Thyroid gland (tissue), 4 donors: ENCODE data around the gene KCNAB1.
"Not testable (repeated sequence)": the region's sequence is repeated elsewhere in the genome, so short reads cannot be mapped to it uniquely, and the experiment has no call there.

Source experiments
- POLR2A ChIP-seq, 2 donors: fragments of 450-650 bp; IDR thresholded peaks; one replicate each; pipeline ENCODE4 v1.6.1; 2017; ENCODE audit warnings: antibody characterized with exemption in 2 of 2, mild to moderate bottlenecking in 2 of 2, moderate library complexity in 1 of 2
- TF ChIP-seq, protein P1 (sequence below), 6 experiments: fragments of 200-600 bp in 3 of 6; fragments of 450-650 bp in 3 of 6; sonication (generic) in 3 of 6; IDR thresholded peaks; one replicate each; pipeline ENCODE4 v1.5.1; 2016 to 2019; ENCODE audit warnings: antibody characterized with exemption in 6 of 6, mild to moderate bottlenecking in 2 of 6, inconsistent platforms in 1 of 6, moderate library complexity in 1 of 6

DNA sequence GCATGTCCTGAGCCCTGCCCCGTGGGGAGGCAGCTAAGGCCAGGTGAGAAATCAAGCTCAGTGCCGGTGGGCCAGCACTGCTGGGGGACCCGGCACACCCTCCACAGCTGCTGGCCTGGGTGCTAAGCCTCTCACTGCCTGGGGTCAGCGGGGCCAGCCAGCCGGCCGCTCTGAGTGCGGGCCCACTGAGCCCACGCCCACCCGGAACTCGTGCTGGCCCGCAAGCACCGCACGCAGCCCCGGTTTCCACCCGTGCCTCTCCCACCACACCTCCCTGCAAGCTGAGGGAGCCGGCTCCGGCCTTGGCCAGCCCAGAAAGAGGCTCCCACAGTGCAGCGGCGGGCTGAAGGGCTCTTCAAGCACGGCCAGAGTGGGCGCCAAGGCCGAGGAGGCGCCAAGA lies 103.7 kb downstream of the KCNAB1 start:
- TF ChIP-seq, protein P1, sequence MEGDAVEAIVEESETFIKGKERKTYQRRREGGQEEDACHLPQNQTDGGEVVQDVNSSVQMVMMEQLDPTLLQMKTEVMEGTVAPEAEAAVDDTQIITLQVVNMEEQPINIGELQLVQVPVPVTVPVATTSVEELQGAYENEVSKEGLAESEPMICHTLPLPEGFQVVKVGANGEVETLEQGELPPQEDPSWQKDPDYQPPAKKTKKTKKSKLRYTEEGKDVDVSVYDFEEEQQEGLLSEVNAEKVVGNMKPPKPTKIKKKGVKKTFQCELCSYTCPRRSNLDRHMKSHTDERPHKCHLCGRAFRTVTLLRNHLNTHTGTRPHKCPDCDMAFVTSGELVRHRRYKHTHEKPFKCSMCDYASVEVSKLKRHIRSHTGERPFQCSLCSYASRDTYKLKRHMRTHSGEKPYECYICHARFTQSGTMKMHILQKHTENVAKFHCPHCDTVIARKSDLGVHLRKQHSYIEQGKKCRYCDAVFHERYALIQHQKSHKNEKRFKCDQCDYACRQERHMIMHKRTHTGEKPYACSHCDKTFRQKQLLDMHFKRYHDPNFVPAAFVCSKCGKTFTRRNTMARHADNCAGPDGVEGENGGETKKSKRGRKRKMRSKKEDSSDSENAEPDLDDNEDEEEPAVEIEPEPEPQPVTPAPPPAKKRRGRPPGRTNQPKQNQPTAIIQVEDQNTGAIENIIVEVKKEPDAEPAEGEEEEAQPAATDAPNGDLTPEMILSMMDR (IDR thresholded peaks at IDR 0.05) = not testable (repeated sequence)
- not testable (repeated sequence) for TF ChIP-seq POLR2A (IDR thresholded peaks at IDR 0.05)
